ENCODE measurements around the gene CDCA4.

The CDCA4 gene

GRCh38 chr14:105053996-105054395 is 33.1 kb upstream of the CDCA4 start:
- Histone ChIP-seq H3K9me3 (no peaks in the 10 kb centered on the region), H3K4me1 (peaks cover 6% of the 10 kb centered on the region), H3K27me3 (no peaks in the 10 kb centered on the region), H3K36me3 (no peaks in the 10 kb centered on the region), H3K4me3 (ENCODE audit: low read depth, low read length) (no peak overlapping the region)
- no peak for TF ChIP-seq CTCF (IDR thresholded peaks at IDR 0.05; ENCODE audit: low read depth, low read length)
- DNase-seq: no peak

GRCh38 chr14:105053421-105053820 is 32.5 kb upstream of the CDCA4 start:
- no peak for DNase-seq
- Histone ChIP-seq H3K36me3 (no peaks in the 10 kb centered on the region), H3K27me3 (no peaks in the 10 kb centered on the region), H3K4me1 (peaks cover 6% of the 10 kb centered on the region), H3K9me3 (no peaks in the 10 kb centered on the region), H3K4me3 (ENCODE audit: low read depth, low read length) (no peak overlapping the region)
- no peak for TF ChIP-seq CTCF (IDR thresholded peaks at IDR 0.05; ENCODE audit: low read depth, low read length)

GRCh38 chr14:105052110-105052458 is 31.2 kb upstream of the CDCA4 start:
- TF ChIP-seq CTCF (IDR thresholded peaks at IDR 0.05; ENCODE audit: low read depth, low read length): no peak
- no peak for DNase-seq

GRCh38 chr14:105051182-105052109 is 30.6 kb upstream of the CDCA4 start:
- Histone ChIP-seq H3K4me1 (peaks cover 6% of the 10 kb centered on the region), H3K27me3 (no peaks in the 10 kb centered on the region), H3K36me3 (no peaks in the 10 kb centered on the region), H3K9me3 (no peaks in the 10 kb centered on the region), H3K4me3 (ENCODE audit: low read depth, low read length) (no peak overlapping the region)
- TF ChIP-seq CTCF (IDR thresholded peaks at IDR 0.05; ENCODE audit: low read depth, low read length): no peak
- DNase-seq: no peak

More at GRCh38 chr14:105052110-105052458, 31.2 kb upstream of the CDCA4 start:
- H3K4me1 ChIP-seq: peaks cover 6% of the 10 kb centered on the region
- H3K9me3 ChIP-seq: no peaks in the 10 kb centered on the region
- no peaks in the 10 kb centered on the region for H3K27me3 ChIP-seq
- no peaks in the 10 kb centered on the region for H3K36me3 ChIP-seq
- H3K4me3 ChIP-seq (ENCODE audit: low read depth, low read length): no peak overlapping the region

- no peak overlapping the region for H3K4me3 ChIP-seq (ENCODE audit: low read depth, low read length)
- 0 out of 2 replicates have a peak, but pooled peaks have one; percentile 5 for TF ChIP-seq CTCF (IDR thresholded peaks at IDR 0.05; ENCODE audit: low read depth, low read length)
- no peaks in the 10 kb centered on the region for H3K27me3 ChIP-seq
- H3K9me3 ChIP-seq: no peaks in the 10 kb centered on the region
- peak; percentile 85 for DNase-seq
- no peaks in the 10 kb centered on the region for H3K36me3 ChIP-seq
- H3K4me1 ChIP-seq: peaks cover 6% of the 10 kb centered on the region
Measured at GRCh38 chr14:105050551-105050897, 29.6 kb upstream of the CDCA4 start.

All from BE2C (cell line).